Measurements from ENCODE around the gene OR9G4.

DNA sequence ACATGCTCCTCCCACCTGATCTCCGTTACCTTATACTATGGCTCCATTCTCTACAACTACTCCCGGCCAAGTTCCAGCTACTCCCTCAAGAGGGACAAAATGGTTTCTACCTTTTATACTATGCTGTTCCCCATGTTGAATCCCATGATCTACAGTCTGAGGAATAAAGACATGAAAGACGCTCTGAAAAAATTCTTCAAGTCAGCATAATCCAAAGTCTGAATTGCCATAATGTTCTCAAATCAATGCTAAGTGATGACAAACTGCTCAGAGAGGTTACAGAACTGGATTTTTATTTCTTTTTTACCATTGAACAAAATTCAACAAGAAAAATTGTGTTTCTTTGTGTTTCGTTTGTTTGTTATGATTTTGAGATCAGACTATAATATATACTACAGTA, 7.6 kb downstream of the OR9G4 start:
- TF ChIP-seq, protein P1, sequence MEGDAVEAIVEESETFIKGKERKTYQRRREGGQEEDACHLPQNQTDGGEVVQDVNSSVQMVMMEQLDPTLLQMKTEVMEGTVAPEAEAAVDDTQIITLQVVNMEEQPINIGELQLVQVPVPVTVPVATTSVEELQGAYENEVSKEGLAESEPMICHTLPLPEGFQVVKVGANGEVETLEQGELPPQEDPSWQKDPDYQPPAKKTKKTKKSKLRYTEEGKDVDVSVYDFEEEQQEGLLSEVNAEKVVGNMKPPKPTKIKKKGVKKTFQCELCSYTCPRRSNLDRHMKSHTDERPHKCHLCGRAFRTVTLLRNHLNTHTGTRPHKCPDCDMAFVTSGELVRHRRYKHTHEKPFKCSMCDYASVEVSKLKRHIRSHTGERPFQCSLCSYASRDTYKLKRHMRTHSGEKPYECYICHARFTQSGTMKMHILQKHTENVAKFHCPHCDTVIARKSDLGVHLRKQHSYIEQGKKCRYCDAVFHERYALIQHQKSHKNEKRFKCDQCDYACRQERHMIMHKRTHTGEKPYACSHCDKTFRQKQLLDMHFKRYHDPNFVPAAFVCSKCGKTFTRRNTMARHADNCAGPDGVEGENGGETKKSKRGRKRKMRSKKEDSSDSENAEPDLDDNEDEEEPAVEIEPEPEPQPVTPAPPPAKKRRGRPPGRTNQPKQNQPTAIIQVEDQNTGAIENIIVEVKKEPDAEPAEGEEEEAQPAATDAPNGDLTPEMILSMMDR (IDR thresholded peaks at IDR 0.05; ENCODE audit: low read depth, low read length, poor library complexity, severe bottlenecking), result no peak
- no peak for TF ChIP-seq EZH2phosphoT487 (IDR thresholded peaks at IDR 0.05; ENCODE audit: borderline replicate concordance, low read length)
